ENCODE measurements around the gene BTBD10. TPM values are rescaled to one million over a fixed set of nuclear protein-coding genes. Genes with fewer than 3 reads are reported as not detected.

BTBD10 gene
- total RNA-seq, 1 experiment from 2014 or later: 29.6 TPM

- Histone ChIP-seq H3K4me3 (ENCODE audit: low read depth in 2 of 2, low read length in 2 of 2) (no peak overlapping the region), H3K27me3 (ENCODE audit: control insufficient read depth, insufficient read depth, low read length) (peaks cover 3% of the 10 kb centered on the region; the same call in 1 of the 2 replicates), H3K27ac (ENCODE audit: low read length) (no peak overlapping the region), H3K9me3 (ENCODE audit: control insufficient read depth, insufficient read depth, low read depth, low read length) (no peaks in the 10 kb centered on the region), H3K36me3 (ENCODE audit: control insufficient read depth, insufficient read depth, low read length) (no peaks in the 10 kb centered on the region), H3K4me1 (ENCODE audit: control insufficient read depth, insufficient read depth, low read length) (no peaks in the 10 kb centered on the region)
- intact Hi-C loops (cut with micrococcal nuclease; ENCODE audit: unreplicated experiment) (no loop called here), in situ Hi-C loops (cut with HindIII; ENCODE audit: low pct_unique_long_range_greater_than_20kb, low sequenced_read_pairs) (no loop called here)
- POLR2A ChIA-PET: no interaction called here
- CTCF ChIA-PET: no interaction called here
- TF ChIP-seq SIN3A (IDR thresholded peaks at IDR 0.05; ENCODE audit: borderline replicate concordance, insufficient read depth, low read depth, low read length) (no peak), POLR2AphosphoS5 (IDR thresholded peaks at IDR 0.05; ENCODE audit: low read depth, low read length) (no peak), TCF7L2 (IDR thresholded peaks at IDR 0.05; ENCODE audit: low read depth, low read length) (no peak)
- TF ChIP-seq, protein P1, sequence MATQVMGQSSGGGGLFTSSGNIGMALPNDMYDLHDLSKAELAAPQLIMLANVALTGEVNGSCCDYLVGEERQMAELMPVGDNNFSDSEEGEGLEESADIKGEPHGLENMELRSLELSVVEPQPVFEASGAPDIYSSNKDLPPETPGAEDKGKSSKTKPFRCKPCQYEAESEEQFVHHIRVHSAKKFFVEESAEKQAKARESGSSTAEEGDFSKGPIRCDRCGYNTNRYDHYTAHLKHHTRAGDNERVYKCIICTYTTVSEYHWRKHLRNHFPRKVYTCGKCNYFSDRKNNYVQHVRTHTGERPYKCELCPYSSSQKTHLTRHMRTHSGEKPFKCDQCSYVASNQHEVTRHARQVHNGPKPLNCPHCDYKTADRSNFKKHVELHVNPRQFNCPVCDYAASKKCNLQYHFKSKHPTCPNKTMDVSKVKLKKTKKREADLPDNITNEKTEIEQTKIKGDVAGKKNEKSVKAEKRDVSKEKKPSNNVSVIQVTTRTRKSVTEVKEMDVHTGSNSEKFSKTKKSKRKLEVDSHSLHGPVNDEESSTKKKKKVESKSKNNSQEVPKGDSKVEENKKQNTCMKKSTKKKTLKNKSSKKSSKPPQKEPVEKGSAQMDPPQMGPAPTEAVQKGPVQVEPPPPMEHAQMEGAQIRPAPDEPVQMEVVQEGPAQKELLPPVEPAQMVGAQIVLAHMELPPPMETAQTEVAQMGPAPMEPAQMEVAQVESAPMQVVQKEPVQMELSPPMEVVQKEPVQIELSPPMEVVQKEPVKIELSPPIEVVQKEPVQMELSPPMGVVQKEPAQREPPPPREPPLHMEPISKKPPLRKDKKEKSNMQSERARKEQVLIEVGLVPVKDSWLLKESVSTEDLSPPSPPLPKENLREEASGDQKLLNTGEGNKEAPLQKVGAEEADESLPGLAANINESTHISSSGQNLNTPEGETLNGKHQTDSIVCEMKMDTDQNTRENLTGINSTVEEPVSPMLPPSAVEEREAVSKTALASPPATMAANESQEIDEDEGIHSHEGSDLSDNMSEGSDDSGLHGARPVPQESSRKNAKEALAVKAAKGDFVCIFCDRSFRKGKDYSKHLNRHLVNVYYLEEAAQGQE (IDR thresholded peaks at IDR 0.05; ENCODE audit: insufficient read depth in 1 of 2, low read depth in 2 of 2, low read length in 1 of 2): no peak
- TF ChIP-seq, protein P2, sequence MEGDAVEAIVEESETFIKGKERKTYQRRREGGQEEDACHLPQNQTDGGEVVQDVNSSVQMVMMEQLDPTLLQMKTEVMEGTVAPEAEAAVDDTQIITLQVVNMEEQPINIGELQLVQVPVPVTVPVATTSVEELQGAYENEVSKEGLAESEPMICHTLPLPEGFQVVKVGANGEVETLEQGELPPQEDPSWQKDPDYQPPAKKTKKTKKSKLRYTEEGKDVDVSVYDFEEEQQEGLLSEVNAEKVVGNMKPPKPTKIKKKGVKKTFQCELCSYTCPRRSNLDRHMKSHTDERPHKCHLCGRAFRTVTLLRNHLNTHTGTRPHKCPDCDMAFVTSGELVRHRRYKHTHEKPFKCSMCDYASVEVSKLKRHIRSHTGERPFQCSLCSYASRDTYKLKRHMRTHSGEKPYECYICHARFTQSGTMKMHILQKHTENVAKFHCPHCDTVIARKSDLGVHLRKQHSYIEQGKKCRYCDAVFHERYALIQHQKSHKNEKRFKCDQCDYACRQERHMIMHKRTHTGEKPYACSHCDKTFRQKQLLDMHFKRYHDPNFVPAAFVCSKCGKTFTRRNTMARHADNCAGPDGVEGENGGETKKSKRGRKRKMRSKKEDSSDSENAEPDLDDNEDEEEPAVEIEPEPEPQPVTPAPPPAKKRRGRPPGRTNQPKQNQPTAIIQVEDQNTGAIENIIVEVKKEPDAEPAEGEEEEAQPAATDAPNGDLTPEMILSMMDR (IDR thresholded peaks at IDR 0.05): no peak
- DNase-seq (ENCODE audit: low read depth, low spot score): no peak
- BruUV-seq (replicated peaks): no TSS peak
- ATAC-seq: no peak
Observed at GRCh38 chr11:13475091-13475490, 12.1 kb upstream of the BTBD10 start.

GRCh38 chr11:13473013-13473722, 10.1 kb upstream of the BTBD10 start:
- H3K36me3 ChIP-seq (ENCODE audit: control insufficient read depth, insufficient read depth, low read length): no peaks in the 10 kb centered on the region
- ChIA-PET CTCF (no interaction called here), POLR2A (interaction anchor here (0.6 kb wide), 1 partner anchor 52 kb away, joined by 9 read pairs; no protein-coding TSS in a partner anchor)
- TF ChIP-seq, protein P1 (IDR thresholded peaks at IDR 0.05; ENCODE audit: insufficient read depth in 1 of 2, low read depth in 2 of 2, low read length in 1 of 2): no peak
- TF ChIP-seq SIN3A (IDR thresholded peaks at IDR 0.05; ENCODE audit: borderline replicate concordance, insufficient read depth, low read depth, low read length): no peak
- TF ChIP-seq, protein P2 (IDR thresholded peaks at IDR 0.05): no peak
- no peak for TF ChIP-seq POLR2AphosphoS5 (IDR thresholded peaks at IDR 0.05; ENCODE audit: low read depth, low read length)
- TF ChIP-seq TCF7L2 (IDR thresholded peaks at IDR 0.05; ENCODE audit: low read depth, low read length): no peak
- H3K27ac ChIP-seq (ENCODE audit: low read length): no peak overlapping the region
- in situ Hi-C loops (cut with HindIII; ENCODE audit: low pct_unique_long_range_greater_than_20kb, low sequenced_read_pairs) (no loop called here), intact Hi-C loops (cut with micrococcal nuclease; ENCODE audit: unreplicated experiment) (no loop called here)
- BruUV-seq (replicated peaks): no TSS peak
- no peaks in the 10 kb centered on the region for H3K4me1 ChIP-seq (ENCODE audit: control insufficient read depth, insufficient read depth, low read length)
- H3K9me3 ChIP-seq (ENCODE audit: control insufficient read depth, insufficient read depth, low read depth, low read length): no peaks in the 10 kb centered on the region
- ATAC-seq (no peak), DNase-seq (ENCODE audit: low read depth, low spot score) (no peak)
- no peak overlapping the region for H3K4me3 ChIP-seq (ENCODE audit: low read depth in 2 of 2, low read length in 2 of 2)
- H3K27me3 ChIP-seq (ENCODE audit: control insufficient read depth, insufficient read depth, low read length): no peaks in the 10 kb centered on the region; the same call in 1 of the 2 replicates

Data from Panc1 (cell line).